Measurements from ENCODE around the gene RPA4.

The RPA4 gene

DNA sequence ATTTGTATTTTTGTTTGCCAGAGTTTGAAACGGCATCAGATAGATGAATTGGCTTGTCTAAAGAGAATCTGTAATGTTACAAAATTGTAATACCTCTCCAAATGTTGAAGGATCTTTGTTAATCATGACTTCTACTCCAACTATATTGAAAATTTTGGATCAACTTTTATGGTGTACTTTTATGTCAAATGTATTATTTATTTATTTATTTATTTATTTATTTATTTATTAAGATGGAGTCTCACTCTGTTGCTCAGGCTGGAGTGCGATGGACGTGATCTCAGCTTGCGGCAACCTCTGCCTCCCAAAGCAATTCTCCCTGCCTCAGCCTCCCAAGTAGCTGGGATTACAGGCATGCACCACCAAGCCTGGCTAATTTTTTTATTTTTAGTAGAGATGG is 36.0 kb downstream of the RPA4 start:
- no peaks in the 10 kb centered on the region for H3K9me2 ChIP-seq (replicated peaks; ENCODE audit: control insufficient read depth, low read length)
- no peaks in the 10 kb centered on the region for H3K36me3 ChIP-seq (ENCODE audit: control insufficient read depth, low read length)
- H3F3A ChIP-seq (ENCODE audit: control insufficient read depth, insufficient read depth), result no peaks in the 10 kb centered on the region
- no peaks in the 10 kb centered on the region for H4K20me1 ChIP-seq (ENCODE audit: control insufficient read depth, insufficient read depth, low read depth, low read length)
- H3K27me3 ChIP-seq (ENCODE audit: control insufficient read depth, low read length), result no peaks in the 10 kb centered on the region
- no peak overlapping the region for H3K4me3 ChIP-seq (ENCODE audit: low read length)
- H3K4me2 ChIP-seq (ENCODE audit: low read length), result no peak overlapping the region
- H3K9me3 ChIP-seq (ENCODE audit: control insufficient read depth, insufficient read depth, low read length), result no peaks in the 10 kb centered on the region
- no peaks in the 10 kb centered on the region for H3K4me1 ChIP-seq (ENCODE audit: control insufficient read depth, low read length)
- no peak overlapping the region for H3K27ac ChIP-seq (ENCODE audit: low read depth, low read length)
- no peaks in the 10 kb centered on the region for H3K79me2 ChIP-seq (ENCODE audit: control insufficient read depth, low read length)
- TF ChIP-seq EZH2phosphoT487 (IDR thresholded peaks at IDR 0.05; ENCODE audit: borderline replicate concordance, low read length), result no peak
- TF ChIP-seq, protein P1, sequence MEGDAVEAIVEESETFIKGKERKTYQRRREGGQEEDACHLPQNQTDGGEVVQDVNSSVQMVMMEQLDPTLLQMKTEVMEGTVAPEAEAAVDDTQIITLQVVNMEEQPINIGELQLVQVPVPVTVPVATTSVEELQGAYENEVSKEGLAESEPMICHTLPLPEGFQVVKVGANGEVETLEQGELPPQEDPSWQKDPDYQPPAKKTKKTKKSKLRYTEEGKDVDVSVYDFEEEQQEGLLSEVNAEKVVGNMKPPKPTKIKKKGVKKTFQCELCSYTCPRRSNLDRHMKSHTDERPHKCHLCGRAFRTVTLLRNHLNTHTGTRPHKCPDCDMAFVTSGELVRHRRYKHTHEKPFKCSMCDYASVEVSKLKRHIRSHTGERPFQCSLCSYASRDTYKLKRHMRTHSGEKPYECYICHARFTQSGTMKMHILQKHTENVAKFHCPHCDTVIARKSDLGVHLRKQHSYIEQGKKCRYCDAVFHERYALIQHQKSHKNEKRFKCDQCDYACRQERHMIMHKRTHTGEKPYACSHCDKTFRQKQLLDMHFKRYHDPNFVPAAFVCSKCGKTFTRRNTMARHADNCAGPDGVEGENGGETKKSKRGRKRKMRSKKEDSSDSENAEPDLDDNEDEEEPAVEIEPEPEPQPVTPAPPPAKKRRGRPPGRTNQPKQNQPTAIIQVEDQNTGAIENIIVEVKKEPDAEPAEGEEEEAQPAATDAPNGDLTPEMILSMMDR (IDR thresholded peaks at IDR 0.05; ENCODE audit: low read depth, low read length, poor library complexity, severe bottlenecking), result no peak

DNA sequence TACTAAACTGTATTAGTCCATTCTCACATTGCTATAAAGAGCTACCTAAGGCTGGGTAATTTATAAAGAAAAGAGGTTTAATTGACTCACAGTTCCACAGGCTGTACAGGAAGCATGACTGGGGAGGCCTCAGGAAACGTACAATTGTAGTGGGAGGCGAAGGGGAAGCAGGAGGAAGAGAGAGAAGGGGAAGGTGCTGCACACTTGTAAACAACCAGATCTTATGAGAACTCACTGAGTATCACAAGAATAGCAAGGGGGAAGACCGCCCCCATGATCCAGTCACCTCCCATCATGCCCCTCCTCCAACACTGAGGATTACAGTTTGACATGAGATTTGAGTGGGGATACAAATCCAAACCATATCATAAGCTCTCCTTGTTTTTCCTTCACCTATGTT is 40.9 kb downstream of the RPA4 start:
- no peak for TF ChIP-seq EZH2phosphoT487 (IDR thresholded peaks at IDR 0.05; ENCODE audit: borderline replicate concordance, low read length)
- TF ChIP-seq, protein P1 (IDR thresholded peaks at IDR 0.05; ENCODE audit: low read depth, low read length, poor library complexity, severe bottlenecking), result no peak
- no peaks in the 10 kb centered on the region for H4K20me1 ChIP-seq (ENCODE audit: control insufficient read depth, insufficient read depth, low read depth, low read length)
- no peaks in the 10 kb centered on the region for H3K79me2 ChIP-seq (ENCODE audit: control insufficient read depth, low read length)
- no peak overlapping the region for H3K27ac ChIP-seq (ENCODE audit: low read depth, low read length)
- H3K4me2 ChIP-seq (ENCODE audit: low read length), result no peak overlapping the region
- no peaks in the 10 kb centered on the region for H3K27me3 ChIP-seq (ENCODE audit: control insufficient read depth, low read length)
- no peaks in the 10 kb centered on the region for H3F3A ChIP-seq (ENCODE audit: control insufficient read depth, insufficient read depth)
- no peaks in the 10 kb centered on the region for H3K36me3 ChIP-seq (ENCODE audit: control insufficient read depth, low read length)
- peaks cover 4% of the 10 kb centered on the region; the same call in 1 of the 2 replicates for H3K4me1 ChIP-seq (ENCODE audit: control insufficient read depth, low read length)
- no peak overlapping the region for H3K4me3 ChIP-seq (ENCODE audit: low read length)
- no peaks in the 10 kb centered on the region for H3K9me3 ChIP-seq (ENCODE audit: control insufficient read depth, insufficient read depth, low read length)
- H3K9me2 ChIP-seq (replicated peaks; ENCODE audit: control insufficient read depth, low read length), result no peaks in the 10 kb centered on the region

DNA sequence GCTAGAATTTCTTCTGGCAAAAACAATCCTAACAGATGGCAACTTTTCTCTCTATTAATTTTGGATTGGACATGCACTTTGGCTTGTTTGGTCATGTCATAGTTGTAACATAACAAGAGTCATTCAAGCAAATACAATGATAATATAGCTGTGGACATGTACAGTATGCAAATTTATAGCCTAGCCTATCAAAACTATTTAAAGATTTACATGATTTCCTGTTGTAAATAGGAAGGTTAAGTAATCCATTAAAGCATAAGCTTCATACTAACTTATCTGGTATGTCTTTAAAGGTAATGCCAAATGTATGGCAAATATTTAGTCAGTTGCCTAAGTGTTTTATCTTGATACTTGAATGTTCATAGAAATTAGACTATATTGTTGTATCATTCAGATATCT is 45.3 kb downstream of the RPA4 start:
- H3K4me2 ChIP-seq (ENCODE audit: low read length), result no peak overlapping the region
- no peak overlapping the region for H3K27ac ChIP-seq (ENCODE audit: low read depth, low read length)
- no peaks in the 10 kb centered on the region for H4K20me1 ChIP-seq (ENCODE audit: control insufficient read depth, insufficient read depth, low read depth, low read length)
- H3F3A ChIP-seq (ENCODE audit: control insufficient read depth, insufficient read depth), result no peaks in the 10 kb centered on the region
- peaks cover 4% of the 10 kb centered on the region; the same call in 1 of the 2 replicates for H3K4me1 ChIP-seq (ENCODE audit: control insufficient read depth, low read length)
- H3K36me3 ChIP-seq (ENCODE audit: control insufficient read depth, low read length), result no peaks in the 10 kb centered on the region
- H3K79me2 ChIP-seq (ENCODE audit: control insufficient read depth, low read length), result no peaks in the 10 kb centered on the region
- no peaks in the 10 kb centered on the region for H3K27me3 ChIP-seq (ENCODE audit: control insufficient read depth, low read length)
- H3K4me3 ChIP-seq (ENCODE audit: low read length), result no peak overlapping the region
- no peaks in the 10 kb centered on the region for H3K9me2 ChIP-seq (replicated peaks; ENCODE audit: control insufficient read depth, low read length)
- H3K9me3 ChIP-seq (ENCODE audit: control insufficient read depth, insufficient read depth, low read length), result no peaks in the 10 kb centered on the region
- TF ChIP-seq, protein P1 (IDR thresholded peaks at IDR 0.05; ENCODE audit: low read depth, low read length, poor library complexity, severe bottlenecking), result no peak
- no peak for TF ChIP-seq EZH2phosphoT487 (IDR thresholded peaks at IDR 0.05; ENCODE audit: borderline replicate concordance, low read length)

All from DOHH2 (cell line).